NB4 (cell line): Measurements from ENCODE around the gene STRAP.

ENCODE experiments used
- DNase-seq: peaks from one replicate; pipeline ENCODE4 v3.0.0; 2010; ENCODE audit warnings: low read depth
- H3K4me3 ChIP-seq: one replicate; pipeline ENCODE4 v1.5.1; 2011; ENCODE audit warnings: mild to moderate bottlenecking, low read depth, low read length, moderate library complexity
- MYC ChIP-seq: IDR thresholded peaks from 2 replicates; pipeline ENCODE4 v1.6.1; 2011; ENCODE audit warnings: low read depth, low read length
- POLR2A ChIP-seq: IDR thresholded peaks from 2 replicates; pipeline ENCODE4 v1.6.1; 2011; ENCODE audit warnings: mild to moderate bottlenecking; ENCODE audit not compliant: insufficient read length; ENCODE audit errors: extremely low read depth
- TF ChIP-seq, protein P1 (sequence below): IDR thresholded peaks from 2 replicates; pipeline ENCODE4 v1.6.1; 2011; ENCODE audit warnings: low read depth, low read length
- TF ChIP-seq, protein P2 (sequence below): IDR thresholded peaks from one replicate; pipeline ENCODE4 v1.5.1; 2012; ENCODE audit warnings: low read depth, low read length

The STRAP gene

DNA sequence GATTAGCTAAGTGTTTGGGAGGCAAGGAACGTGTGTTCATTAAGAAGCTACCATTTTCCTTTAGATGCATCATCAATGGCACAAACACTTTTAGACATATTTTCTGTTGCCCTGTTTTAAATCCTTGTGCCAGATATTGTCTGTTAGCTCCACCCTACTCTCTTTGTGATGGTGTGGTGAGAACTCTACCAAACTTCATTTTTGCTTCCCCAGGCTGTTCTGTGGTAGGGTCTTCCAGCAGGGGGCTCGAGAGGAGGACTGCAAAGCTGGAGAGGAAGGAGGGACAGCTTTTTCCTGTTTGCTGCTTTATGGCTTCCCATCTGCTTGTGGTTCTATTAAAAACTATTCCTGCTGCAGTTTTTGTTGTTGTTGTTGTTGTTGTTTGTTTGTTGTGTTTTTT lies 23.8 kb upstream of the STRAP start:
- TF ChIP-seq, protein P1, sequence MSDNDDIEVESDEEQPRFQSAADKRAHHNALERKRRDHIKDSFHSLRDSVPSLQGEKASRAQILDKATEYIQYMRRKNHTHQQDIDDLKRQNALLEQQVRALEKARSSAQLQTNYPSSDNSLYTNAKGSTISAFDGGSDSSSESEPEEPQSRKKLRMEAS, result no peak
- TF ChIP-seq MYC (no peak), POLR2A (no peak)
- TF ChIP-seq, protein P2, sequence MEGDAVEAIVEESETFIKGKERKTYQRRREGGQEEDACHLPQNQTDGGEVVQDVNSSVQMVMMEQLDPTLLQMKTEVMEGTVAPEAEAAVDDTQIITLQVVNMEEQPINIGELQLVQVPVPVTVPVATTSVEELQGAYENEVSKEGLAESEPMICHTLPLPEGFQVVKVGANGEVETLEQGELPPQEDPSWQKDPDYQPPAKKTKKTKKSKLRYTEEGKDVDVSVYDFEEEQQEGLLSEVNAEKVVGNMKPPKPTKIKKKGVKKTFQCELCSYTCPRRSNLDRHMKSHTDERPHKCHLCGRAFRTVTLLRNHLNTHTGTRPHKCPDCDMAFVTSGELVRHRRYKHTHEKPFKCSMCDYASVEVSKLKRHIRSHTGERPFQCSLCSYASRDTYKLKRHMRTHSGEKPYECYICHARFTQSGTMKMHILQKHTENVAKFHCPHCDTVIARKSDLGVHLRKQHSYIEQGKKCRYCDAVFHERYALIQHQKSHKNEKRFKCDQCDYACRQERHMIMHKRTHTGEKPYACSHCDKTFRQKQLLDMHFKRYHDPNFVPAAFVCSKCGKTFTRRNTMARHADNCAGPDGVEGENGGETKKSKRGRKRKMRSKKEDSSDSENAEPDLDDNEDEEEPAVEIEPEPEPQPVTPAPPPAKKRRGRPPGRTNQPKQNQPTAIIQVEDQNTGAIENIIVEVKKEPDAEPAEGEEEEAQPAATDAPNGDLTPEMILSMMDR, result no peak
- peak; percentile 19 for DNase-seq

DNA sequence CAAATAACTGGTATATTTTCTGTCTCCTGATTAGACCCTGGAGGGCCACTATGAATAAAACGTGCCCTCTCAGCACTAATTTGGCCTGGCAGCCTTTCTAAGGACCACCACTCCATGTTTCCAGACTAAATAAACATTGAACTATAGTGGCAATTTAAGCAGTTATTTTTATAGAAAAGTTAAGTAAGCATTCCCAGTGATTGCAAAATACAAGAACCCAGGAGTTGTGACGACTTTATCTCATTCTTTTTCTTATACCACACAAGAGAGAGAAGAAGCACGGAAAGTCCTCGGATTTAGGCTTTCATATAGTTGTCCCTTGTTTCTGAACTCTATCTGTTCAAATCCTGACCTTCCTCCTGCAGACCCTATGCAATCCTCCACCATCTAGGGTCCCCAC lies 23.1 kb upstream of the STRAP start:
- H3K4me3 ChIP-seq, result no peak overlapping the region
- TF ChIP-seq MYC (no peak), POLR2A (no peak)
- TF ChIP-seq, protein P1, result no peak
- DNase-seq, result no peak

More for the DNA sequence above, 23.8 kb upstream of the STRAP start:
- no peak overlapping the region for H3K4me3 ChIP-seq

DNA sequence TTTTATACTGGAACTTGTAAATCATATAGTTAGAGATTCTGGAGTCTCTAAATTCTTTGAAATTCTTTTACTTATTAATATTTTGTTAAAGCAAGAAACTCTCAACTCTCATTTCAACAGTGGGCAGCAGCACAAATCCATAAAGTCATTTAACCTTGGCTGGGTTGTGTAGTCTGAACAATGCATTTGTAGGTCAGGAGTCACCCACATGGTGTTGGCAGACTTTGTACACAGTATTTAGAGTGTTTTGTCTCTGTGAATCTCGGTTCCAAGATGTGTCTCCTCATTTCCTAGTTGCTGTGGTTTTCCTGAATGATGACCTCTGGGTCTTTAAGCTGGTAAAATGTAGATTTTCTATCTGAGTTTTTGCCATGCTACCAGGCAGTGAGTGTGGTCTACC lies 20.8 kb upstream of the STRAP start:
- TF ChIP-seq, protein P2, result no peak
- DNase-seq, result no peak
- no peak overlapping the region for H3K4me3 ChIP-seq

DNA sequence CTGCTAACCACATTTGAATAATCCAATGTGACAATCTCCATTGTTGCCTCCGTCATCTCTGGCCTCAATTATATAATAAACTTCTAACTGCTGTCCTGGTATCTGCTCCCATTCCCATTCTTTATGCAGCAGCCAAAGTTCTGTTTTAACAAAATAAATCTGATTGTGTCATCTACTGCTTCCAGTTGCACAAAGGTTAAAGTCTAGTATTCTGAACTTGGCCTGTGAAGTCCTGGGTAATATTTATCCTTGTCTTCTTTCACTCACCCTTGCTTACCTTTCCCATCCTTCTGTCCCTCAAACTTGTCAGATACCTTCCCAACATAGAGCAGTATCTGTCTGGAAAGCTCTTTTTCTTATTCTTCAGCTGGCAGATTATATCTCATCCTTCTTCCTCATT lies 19.3 kb upstream of the STRAP start:
- no peak for TF ChIP-seq POLR2A
- TF ChIP-seq, protein P2, result no peak
- TF ChIP-seq MYC, result no peak
- TF ChIP-seq, protein P1, result no peak
- no peak for DNase-seq
- no peak overlapping the region for H3K4me3 ChIP-seq

DNA sequence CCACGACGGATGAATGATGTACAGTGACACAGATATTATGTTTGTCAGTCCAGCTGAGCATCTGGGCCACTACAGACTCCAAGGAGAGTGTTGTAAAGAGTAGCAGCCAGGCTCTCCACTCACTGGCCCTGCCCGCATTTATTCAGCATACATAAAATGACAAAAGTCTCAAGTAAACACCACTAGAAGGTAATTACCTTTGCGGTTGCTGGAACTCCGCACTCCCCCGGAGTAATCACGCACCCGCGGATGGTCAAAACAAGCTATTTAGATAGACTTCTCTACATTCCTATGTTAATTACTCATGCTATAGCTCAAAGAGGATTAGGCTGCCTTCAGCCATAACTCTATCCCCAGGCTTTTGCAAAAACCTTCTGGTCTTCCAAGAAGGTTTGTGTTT lies 18.8 kb upstream of the STRAP start:
- TF ChIP-seq POLR2A (no peak), MYC (no peak)
- TF ChIP-seq, protein P1, result no peak
- TF ChIP-seq, protein P2, result no peak
- DNase-seq, result no peak
- no peak overlapping the region for H3K4me3 ChIP-seq

DNA sequence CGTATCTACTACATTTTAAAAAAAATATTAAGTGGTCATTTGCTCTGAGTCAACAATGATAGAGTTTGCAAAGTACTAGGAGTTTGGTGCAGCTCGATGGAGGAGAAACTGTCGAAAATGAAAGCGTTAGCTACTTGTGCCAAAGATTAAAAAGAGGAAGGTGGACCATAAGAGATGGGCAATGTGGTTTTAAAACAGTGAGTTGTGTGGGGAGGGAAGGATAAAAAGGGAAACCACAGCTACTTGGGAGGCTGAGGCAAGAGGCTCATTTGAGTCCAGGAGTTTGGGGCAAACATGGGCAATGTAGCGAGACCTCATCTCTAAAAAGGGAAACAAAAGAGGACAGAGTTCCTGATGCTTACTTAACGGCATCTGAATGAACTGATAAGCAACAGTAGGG lies 18.2 kb upstream of the STRAP start:
- TF ChIP-seq, protein P2, result no peak
- TF ChIP-seq MYC, result no peak
- TF ChIP-seq POLR2A, result no peak
- TF ChIP-seq, protein P1, result no peak
- no peak overlapping the region for H3K4me3 ChIP-seq
- DNase-seq, result peak; percentile 88
